HG02798 (cell line): Measurements from ENCODE around the gene CHERP.
"Not testable (repeated sequence)": the region's sequence is repeated elsewhere in the genome, so short reads cannot be mapped to it uniquely, and the experiment has no call there.

Experiments
- ATAC-seq: cut with Tn5 transposase; IDR thresholded peaks from one replicate; pipeline ENCODE4 v1.9.1; 2021; ENCODE audit warnings: mild to moderate bottlenecking; ENCODE audit not compliant: unreplicated experiment, poor library complexity

The CHERP gene

DNA sequence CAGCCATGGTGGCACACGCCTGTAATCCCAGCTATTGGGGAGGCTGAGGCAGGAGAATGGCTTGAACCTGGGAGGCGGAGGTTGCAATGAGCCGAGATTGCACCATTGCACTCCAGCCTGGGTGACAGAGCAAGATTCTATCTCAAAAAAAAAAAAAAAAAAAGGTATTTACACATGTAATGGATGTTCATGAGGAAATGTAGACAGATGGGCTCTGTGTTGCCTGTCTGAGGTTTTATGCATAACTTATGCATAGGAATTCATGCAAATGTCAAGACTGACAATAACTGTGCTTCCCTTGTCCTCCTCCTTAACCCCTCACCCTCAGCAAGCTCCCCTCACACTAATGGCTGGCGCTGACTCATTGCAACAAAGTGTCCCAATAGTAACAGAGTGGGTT, 55.8 kb downstream of the CHERP start:
- ATAC-seq, result not testable (repeated sequence)

DNA sequence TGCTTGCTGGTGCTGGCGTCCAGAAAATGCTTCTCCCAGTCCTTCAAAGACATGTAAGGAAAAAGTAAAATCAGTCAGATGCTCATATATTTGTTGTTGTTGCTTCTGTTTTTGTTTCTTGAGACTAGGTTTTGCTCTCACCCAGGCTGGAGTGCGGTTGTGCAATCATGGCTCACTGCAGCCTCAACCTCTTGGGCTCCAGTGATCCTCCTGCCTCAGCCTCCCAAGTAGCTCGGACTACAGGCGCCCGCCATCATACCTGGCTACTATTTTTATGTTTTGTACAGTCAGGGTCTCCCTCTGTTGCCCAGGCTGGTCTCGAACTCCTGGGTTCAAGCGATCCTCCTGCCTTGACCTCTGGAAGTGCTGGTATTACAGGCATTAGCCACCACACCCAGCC, 59.5 kb downstream of the CHERP start:
- no peak for ATAC-seq

DNA sequence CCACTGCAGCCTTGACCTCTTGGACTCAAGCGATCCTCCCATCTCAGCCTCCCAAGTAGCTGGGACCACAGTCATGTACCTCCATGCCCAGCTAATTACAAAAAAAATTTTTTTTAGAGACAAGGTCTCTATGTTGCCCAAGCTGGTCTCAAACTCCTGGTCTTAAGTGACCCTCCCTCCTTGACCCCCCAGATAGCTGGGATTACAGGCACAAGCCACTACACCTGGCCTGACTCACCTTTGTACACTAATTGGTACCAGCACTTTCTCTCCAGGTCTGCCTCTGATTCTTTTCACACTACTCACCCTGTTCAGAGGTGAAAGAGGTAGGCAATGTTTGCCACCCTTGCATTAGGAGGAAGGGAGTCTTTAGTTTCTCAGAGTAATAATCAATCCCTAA, 64.9 kb downstream of the CHERP start:
- no peak for ATAC-seq

DNA sequence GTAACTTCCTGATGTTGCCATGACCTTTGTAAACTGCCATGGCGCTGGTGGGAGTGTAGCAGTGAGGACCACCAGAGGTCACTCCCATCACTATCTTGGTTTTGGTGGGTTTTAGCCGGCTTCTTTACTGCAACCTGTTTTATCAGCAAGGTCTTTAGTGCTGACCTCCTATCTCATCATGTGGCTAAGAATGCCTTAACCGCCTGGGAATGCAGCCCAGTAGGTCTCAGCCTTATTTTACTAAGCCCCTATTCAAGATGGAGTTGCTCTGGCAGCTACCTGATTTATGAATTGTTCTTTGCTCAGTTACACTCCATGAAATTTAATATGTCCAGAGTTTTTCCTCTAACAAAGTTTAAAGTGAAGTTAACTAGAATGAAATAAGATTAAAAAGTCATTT, 65.8 kb downstream of the CHERP start:
- no peak for ATAC-seq

DNA sequence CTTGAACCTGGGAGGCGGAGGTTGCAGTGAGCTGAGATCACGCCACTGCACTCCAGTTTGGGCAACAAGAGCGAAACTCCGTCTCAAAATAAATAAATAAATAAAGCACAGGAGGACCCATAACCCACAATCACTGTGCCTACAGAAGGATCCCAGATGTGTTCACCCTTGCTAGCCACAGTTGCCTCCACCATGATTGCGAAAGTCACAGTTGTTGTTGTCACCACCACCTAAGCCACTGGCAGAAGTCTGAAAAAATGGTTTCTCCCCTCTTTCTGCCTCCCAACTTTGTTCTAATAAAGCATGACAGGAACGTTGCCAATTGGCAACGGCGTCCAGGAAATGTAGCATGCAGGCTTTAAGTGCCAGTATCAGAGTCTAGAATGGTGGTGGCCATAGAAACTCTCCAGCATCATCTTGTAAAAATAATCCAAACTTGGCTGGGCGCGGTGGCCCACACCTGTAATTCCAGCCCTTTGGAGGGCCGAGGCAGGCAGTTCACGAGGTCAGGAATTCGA, 68.3 kb downstream of the CHERP start:
- ATAC-seq, result no peak

DNA sequence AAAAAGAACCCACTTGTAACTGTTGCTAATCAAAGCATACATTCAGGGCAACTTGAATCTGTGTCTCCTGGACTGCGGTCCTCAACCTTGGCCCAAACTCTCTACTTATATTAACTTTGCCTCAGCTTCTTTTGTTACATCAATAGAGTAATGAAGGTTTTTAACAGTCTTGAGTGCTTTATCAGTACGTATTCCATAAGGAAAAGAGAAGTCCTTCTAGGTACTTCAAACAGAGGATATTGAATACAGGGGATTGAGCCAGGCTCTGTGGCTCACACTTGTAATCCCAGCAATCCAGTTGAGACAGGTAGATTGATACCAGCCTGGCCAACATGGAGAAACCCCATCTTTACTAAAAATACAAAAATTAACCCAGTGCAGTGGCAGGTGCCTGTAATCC, 69.2 kb downstream of the CHERP start:
- ATAC-seq, result no peak

DNA sequence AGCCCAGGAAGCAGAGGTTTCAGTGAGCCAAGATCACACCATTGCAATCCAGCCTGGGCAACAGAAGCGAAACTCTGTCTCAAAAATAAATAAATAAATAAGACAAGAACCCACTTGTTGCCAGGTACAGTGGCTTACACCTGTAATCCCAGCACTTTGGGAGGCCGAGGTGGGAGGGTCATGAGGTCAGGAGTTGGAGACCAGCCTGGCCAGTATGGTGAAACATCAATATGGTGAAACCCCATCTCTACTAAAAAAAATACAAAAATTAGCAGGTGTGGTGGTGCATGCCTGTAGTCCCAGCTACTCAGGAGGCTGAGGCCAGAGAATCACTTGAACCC, 69.7 kb downstream of the CHERP start:
- ATAC-seq, result not testable (repeated sequence)

DNA sequence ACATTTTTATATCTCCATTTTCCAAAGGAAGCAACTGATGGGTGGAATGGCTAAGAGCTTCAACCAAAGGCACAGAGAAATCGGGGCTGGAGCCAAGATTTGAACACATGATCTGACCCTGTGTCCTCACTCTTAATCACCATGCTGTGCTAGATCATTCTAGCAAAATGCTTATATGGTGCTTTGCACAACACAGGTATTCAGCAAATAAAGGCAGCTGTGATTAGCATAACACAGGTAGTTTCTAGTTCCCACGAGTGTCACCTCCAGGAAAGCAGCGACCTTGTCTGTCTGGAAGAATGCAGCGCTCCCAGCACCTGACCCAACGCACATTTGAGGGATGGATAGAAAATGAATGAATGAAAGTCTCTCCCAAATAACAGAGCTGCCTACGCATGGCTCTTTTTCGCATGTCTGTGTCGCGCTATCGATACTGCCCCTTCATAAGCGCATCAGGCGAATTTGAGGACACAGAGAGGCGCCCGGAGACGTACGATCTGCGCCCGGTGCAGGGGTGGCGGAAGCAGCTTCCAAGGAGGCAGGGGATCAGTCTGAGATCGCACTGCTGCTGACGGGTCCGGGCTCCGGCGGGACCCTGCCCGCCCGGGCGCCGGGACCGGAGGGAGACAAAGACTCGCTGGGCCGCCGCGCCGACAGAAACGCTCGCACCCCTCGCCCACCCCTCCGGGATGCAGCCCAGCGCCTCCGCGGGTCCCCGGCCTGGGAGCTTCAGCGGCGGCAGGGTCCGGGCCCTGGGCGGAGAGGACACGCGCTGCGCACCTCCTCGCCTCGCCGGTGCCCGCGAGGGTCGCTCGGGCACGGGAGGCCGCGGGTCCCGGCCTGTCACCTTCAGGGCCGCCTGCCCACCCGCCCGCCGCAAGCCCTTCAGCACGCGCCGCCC, 71.1 kb downstream of the CHERP start:
- no peak for ATAC-seq

DNA sequence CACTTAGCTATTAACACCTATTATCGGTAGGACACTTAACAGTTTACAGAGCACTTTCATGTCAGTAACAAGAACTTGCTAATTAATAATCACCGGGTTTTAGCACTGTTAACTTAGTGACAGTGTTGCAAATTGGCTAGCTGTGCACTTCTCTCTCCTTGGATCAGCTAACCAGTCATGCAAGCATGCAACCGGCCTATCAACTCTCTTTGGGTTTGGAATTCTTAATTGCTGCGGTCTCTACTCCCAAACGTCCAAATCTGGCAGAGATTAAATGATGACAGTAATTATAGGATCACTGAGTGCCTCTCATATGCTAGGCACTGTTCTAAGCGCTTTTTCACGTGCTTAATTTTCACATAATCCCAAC, 71.7 kb downstream of the CHERP start:
- ATAC-seq, result no peak
